RWPE2 (cell line): Measurements from ENCODE around the gene PPP2R2B.
"Not testable (repeated sequence)": the region's sequence is repeated elsewhere in the genome, so short reads cannot be mapped to it uniquely, and the experiment has no call there.

Experiments
- ATAC-seq: fragments of 200-7000 bp; cut with Tn5 transposase; 3 replicates; pipeline ENCODE4 v1.9.1; 2021; ENCODE audit warnings: low read depth
- DNase-seq: peaks from one replicate; pipeline ENCODE4 v3.0.0-alpha.2; 2020; ENCODE audit warnings: low spot score
- H3K27ac ChIP-seq: fragments of 450-650 bp; 2 replicates; pipeline ENCODE4 v1.5.1; 2017; ENCODE audit warnings: mild to moderate bottlenecking; ENCODE audit not compliant: poor library complexity, severe bottlenecking
- H3K27me3 ChIP-seq: fragments of 250-450 bp; sonication (Bioruptor Pico); 2 replicates; pipeline ENCODE4 v1.5.1; 2021; ENCODE audit warnings: mild to moderate bottlenecking, moderate library complexity; ENCODE audit not compliant: insufficient read depth, poor library complexity, severe bottlenecking
- H3K36me3 ChIP-seq: fragments of 250-450 bp; sonication (Bioruptor Pico); 2 replicates; pipeline ENCODE4 v1.5.1; 2020; ENCODE audit warnings: low read depth, mild to moderate bottlenecking, moderate library complexity
- H3K4me1 ChIP-seq: fragments of 250-450 bp; sonication (Bioruptor Pico); 2 replicates; pipeline ENCODE4 v1.5.1; 2021; ENCODE audit warnings: mild to moderate bottlenecking, moderate library complexity; ENCODE audit not compliant: insufficient read depth, poor library complexity, severe bottlenecking
- H3K4me3 ChIP-seq: fragments of 250-450 bp; sonication (Bioruptor Pico); 2 replicates; pipeline ENCODE4 v1.5.1; 2021; ENCODE audit warnings: mild to moderate bottlenecking, moderate library complexity; ENCODE audit not compliant: severe bottlenecking
- H3K9me3 ChIP-seq: fragments of 250-450 bp; sonication (Bioruptor Pico); 2 replicates; pipeline ENCODE4 v1.5.1; 2021; ENCODE audit warnings: mild to moderate bottlenecking, moderate library complexity; ENCODE audit not compliant: severe bottlenecking
- CTCF ChIP-seq: fragments of 450-650 bp; IDR thresholded peaks from one replicate; pipeline ENCODE4 v1.5.1; 2017; ENCODE audit warnings: mild to moderate bottlenecking, moderate library complexity; ENCODE audit not compliant: poor library complexity, severe bottlenecking

The PPP2R2B gene

GRCh38 chr5:146562461-146562860 lies 316.1 kb downstream of the PPP2R2B start:
- H3K4me1 ChIP-seq: no peaks in the 10 kb centered on the region
- no peaks in the 10 kb centered on the region for H3K9me3 ChIP-seq
- DNase-seq: no peak
- no peak overlapping the region for H3K4me3 ChIP-seq
- no peaks in the 10 kb centered on the region for H3K36me3 ChIP-seq
- no peaks in the 10 kb centered on the region for H3K27me3 ChIP-seq
- H3K27ac ChIP-seq: no peak overlapping the region
- no peak for TF ChIP-seq CTCF
- no peak for ATAC-seq

DNA sequence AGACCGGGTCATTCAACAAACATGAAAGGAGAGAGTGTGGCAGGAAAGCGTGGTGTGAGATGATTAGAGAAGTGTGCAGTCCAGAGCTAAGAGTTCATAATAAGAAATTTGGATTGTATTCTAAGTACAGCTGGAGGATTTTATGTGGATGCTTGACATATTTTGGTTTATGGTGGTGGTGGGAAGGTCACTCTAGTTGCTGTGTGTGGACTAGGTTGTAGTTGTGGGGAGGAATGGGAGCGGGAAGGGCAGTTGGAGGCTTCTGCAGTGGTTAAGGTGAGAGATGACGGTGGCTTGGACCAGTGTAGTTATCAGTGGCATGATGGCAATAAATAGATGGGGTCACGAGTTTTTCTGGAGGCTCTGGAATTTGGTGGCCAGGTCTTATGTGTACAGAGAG lies 316.8 kb downstream of the PPP2R2B start:
- ATAC-seq (no peak), DNase-seq (no peak)
- Histone ChIP-seq H3K9me3 (no peaks in the 10 kb centered on the region), H3K27me3 (no peaks in the 10 kb centered on the region), H3K4me1 (no peaks in the 10 kb centered on the region), H3K27ac (no peak overlapping the region), H3K4me3 (no peak overlapping the region), H3K36me3 (no peaks in the 10 kb centered on the region)
- no peak for TF ChIP-seq CTCF

GRCh38 chr5:146560205-146560812 lies 318.2 kb downstream of the PPP2R2B start:
- TF ChIP-seq CTCF: no peak
- H3K9me3 ChIP-seq: no peaks in the 10 kb centered on the region
- ATAC-seq (no peak), DNase-seq (no peak)
- no peaks in the 10 kb centered on the region for H3K27me3 ChIP-seq
- no peak overlapping the region for H3K4me3 ChIP-seq
- no peaks in the 10 kb centered on the region for H3K36me3 ChIP-seq
- H3K4me1 ChIP-seq: no peaks in the 10 kb centered on the region
- H3K27ac ChIP-seq: no peak overlapping the region

GRCh38 chr5:146556884-146557283 lies 321.7 kb downstream of the PPP2R2B start:
- H3K9me3 ChIP-seq, H3K36me3 ChIP-seq, H3K4me1 ChIP-seq, H3K4me3 ChIP-seq, DNase-seq, ATAC-seq, H3K27ac ChIP-seq, H3K27me3 ChIP-seq: not testable (repeated sequence)

DNA sequence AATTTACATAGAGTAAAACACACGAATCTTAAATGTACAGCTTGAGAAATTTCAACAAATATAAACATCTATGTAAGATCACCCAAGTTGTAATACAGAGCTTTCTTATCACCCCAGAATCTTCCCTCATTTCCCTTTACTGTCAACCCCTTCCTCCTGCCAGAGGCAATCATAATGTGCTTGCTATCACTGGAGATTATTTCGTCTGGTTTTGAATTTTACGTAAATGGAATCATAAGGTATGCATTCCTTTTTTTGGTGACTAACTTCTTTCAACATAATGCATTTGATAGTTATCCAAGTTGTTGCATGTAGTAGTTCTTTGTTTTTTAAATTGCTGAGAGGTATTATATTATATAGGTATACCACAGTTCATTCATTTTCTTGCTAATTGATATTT lies 325.1 kb downstream of the PPP2R2B start:
- DNase-seq (no peak), ATAC-seq (peak; percentile 31; the same call in 2 of the 3 replicates)
- Histone ChIP-seq H3K27me3 (peaks cover 8% of the 10 kb centered on the region), H3K9me3 (no peaks in the 10 kb centered on the region), H3K36me3 (no peaks in the 10 kb centered on the region), H3K4me1 (no peaks in the 10 kb centered on the region), H3K27ac (no peak overlapping the region), H3K4me3 (no peak overlapping the region)
- no peak for TF ChIP-seq CTCF
